Upper lobe of left lung (tissue), 6 donors: ENCODE results near the gene PRKD2. TPM values are rescaled to one million over a fixed set of nuclear protein-coding genes. Genes with fewer than 3 reads are reported as not detected.
A peak's percentile ranks its signal among the peaks of the same experiment; 100 is the strongest.

ENCODE experiments used
- ATAC-seq, 2 donors: fragments of 200-7000 bp; cut with Tn5 transposase; one replicate each; pipeline ENCODE4 v1.9.1; 2022; ENCODE audit warnings: mild to moderate bottlenecking in 2 of 2, moderate library complexity in 2 of 2; ENCODE audit not compliant: low FRiP score in 2 of 2
- DNase-seq, 2 donors: peaks; one replicate each; pipeline ENCODE4 v3.0.0-alpha.2; 2019 to 2020
- H3K27ac ChIP-seq, 4 donors: fragments of 200-600 bp; sonication (generic); one replicate each; pipeline ENCODE4 v1.5.1; 2016 to 2019
- H3K27me3 ChIP-seq, 4 donors: fragments of 200-600 bp; sonication (generic); one replicate each; pipeline ENCODE4 v1.5.1; 2017 to 2019
- H3K36me3 ChIP-seq, 4 donors: fragments of 200-600 bp; sonication (generic); one replicate each; pipeline ENCODE4 v1.5.1; 2016 to 2019
- H3K4me1 ChIP-seq, 4 donors: fragments of 200-600 bp; sonication (generic); one replicate each; pipeline ENCODE4 v1.5.1; 2018 to 2019
- H3K4me3 ChIP-seq, 4 donors: fragments of 200-600 bp; sonication (generic); one replicate each; pipeline ENCODE4 v1.5.1; 2017 to 2019; ENCODE audit warnings: mild to moderate bottlenecking in 2 of 4, moderate library complexity in 1 of 4
- H3K9me3 ChIP-seq, 4 donors: fragments of 200-600 bp; sonication (generic); one replicate each; pipeline ENCODE4 v1.5.1; 2018 to 2019
- EP300 ChIP-seq, 4 donors: sonication (generic); formaldehyde crosslinking; IDR thresholded peaks; one replicate each; pipeline ENCODE4 v1.5.1; 2017; ENCODE audit warnings: antibody characterized with exemption in 4 of 4, control low read depth in 2 of 4
- POLR2A ChIP-seq, 4 donors: fragments of 450-650 bp; IDR thresholded peaks; one replicate each; pipeline ENCODE4 v1.5.1; 2016 to 2017; ENCODE audit warnings: antibody characterized with exemption in 4 of 4, mild to moderate bottlenecking in 2 of 4
- POLR2AphosphoS5 ChIP-seq, 2 donors: sonication (generic); formaldehyde crosslinking; IDR thresholded peaks; one replicate each; pipeline ENCODE4 v1.5.1; 2017; ENCODE audit warnings: antibody characterized with exemption in 2 of 2
- WGBS, 2 donors: methylation state at CpG; one replicate each; pipeline ENCODE4 v1.1.5; 2017 to 2018; 5-methylcytosine and 5-hydroxymethylcytosine counted together
- total RNA-seq, 6 donors: library from RNA; depleted of rRNA in 4 of 6; stranded (reverse); fragments of >200 nt in 4 of 6; gene quantifications; one replicate each; pipeline versions ENCODE4 v1.1.0 to v1.2.1, GENCODE V29; 2016 to 2021
- TF ChIP-seq, protein P1 (sequence below), 6 experiments: fragments of 450-650 bp in 4 of 6; fragments of 200-600 bp in 2 of 6; sonication (generic) in 2 of 6; IDR thresholded peaks; one replicate each; pipeline ENCODE4 v1.5.1; 2016 to 2019; ENCODE audit warnings: antibody characterized with exemption in 6 of 6
- donor health status: DM: no; HTN: no; CAD: no; lungs with moderate emphysema.
- donor health status: DM: no; HTN: yes; CAD: no; lungs with severe emphysema.

PRKD2 gene
- total RNA-seq, 6 donors from 2014 or later, result 25.2 to 65.4 (median 50.3) TPM

DNA sequence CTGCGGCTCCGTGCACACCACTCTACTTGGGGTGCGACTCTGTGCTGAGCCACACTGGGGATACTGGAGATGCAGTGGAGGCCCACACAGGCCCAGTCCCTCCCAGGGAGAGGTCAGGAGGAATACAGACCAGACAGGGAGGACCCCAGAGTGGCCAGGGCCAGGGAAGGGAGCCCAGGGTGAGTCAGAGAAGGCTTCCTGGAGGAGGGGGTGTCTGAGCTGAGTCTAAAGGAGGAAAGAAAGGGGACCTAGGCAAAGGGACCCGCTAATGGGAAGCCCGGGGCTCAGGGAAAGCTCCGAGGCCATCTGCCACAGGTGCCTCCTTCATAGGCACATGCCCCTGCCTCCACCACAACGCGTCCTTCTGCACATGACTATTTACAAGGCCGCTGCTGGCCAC is 13.3 kb upstream of the PRKD2 start:
- Histone ChIP-seq H3K27me3 (no peaks in the 10 kb centered on the region), H3K27ac (no peak overlapping the region), H3K36me3 (peaks cover 37 to 98% (median 80%) of the 10 kb centered on the region in 4 donors), H3K4me3 (no peak overlapping the region), H3K9me3 (no peaks in the 10 kb centered on the region), H3K4me1 (peaks cover 40 to 60% (median 44%) of the 10 kb centered on the region in 4 donors)
- WGBS, 2 donors, result 97 to 98% methylated on average over 6 to 9 of the region's 9 CpGs
- ATAC-seq (no peak), DNase-seq (no peak)
- TF ChIP-seq POLR2AphosphoS5 (IDR thresholded peaks at IDR 0.05) (no peak), POLR2A (IDR thresholded peaks at IDR 0.05) (no peak), EP300 (IDR thresholded peaks at IDR 0.05) (no peak)
- TF ChIP-seq, protein P1, sequence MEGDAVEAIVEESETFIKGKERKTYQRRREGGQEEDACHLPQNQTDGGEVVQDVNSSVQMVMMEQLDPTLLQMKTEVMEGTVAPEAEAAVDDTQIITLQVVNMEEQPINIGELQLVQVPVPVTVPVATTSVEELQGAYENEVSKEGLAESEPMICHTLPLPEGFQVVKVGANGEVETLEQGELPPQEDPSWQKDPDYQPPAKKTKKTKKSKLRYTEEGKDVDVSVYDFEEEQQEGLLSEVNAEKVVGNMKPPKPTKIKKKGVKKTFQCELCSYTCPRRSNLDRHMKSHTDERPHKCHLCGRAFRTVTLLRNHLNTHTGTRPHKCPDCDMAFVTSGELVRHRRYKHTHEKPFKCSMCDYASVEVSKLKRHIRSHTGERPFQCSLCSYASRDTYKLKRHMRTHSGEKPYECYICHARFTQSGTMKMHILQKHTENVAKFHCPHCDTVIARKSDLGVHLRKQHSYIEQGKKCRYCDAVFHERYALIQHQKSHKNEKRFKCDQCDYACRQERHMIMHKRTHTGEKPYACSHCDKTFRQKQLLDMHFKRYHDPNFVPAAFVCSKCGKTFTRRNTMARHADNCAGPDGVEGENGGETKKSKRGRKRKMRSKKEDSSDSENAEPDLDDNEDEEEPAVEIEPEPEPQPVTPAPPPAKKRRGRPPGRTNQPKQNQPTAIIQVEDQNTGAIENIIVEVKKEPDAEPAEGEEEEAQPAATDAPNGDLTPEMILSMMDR (IDR thresholded peaks at IDR 0.05), result no peak

GRCh38 chr19:46729696-46730095 is 12.8 kb upstream of the PRKD2 start:
- Histone ChIP-seq H3K4me3 (no peak overlapping the region), H3K36me3 (peaks cover 42 to 98% (median 81%) of the 10 kb centered on the region in 4 donors), H3K27ac (no peak overlapping the region), H3K4me1 (peaks cover 40 to 56% (median 44%) of the 10 kb centered on the region in 4 donors), H3K27me3 (no peaks in the 10 kb centered on the region), H3K9me3 (no peaks in the 10 kb centered on the region)
- ATAC-seq (no peak), DNase-seq (no peak)
- TF ChIP-seq, protein P1 (IDR thresholded peaks at IDR 0.05), result no peak
- TF ChIP-seq POLR2AphosphoS5 (IDR thresholded peaks at IDR 0.05) (no peak), EP300 (IDR thresholded peaks at IDR 0.05) (no peak), POLR2A (IDR thresholded peaks at IDR 0.05) (no peak)
- WGBS, 2 donors, result 94 to 100% methylated on average over 1 to 6 of the region's 7 CpGs

- Histone ChIP-seq H3K36me3 (peaks cover 46 to 100% (median 83%) of the 10 kb centered on the region in 4 donors), H3K9me3 (no peaks in the 10 kb centered on the region), H3K27ac (peak overlapping the region in 3 of 4 donors; percentile 23 to 69 (median 46)), H3K4me1 (peaks cover 40 to 55% (median 44%) of the 10 kb centered on the region in 4 donors), H3K27me3 (no peaks in the 10 kb centered on the region), H3K4me3 (no peak overlapping the region)
- ATAC-seq, result peak; percentile 72 to 73
- no peak for TF ChIP-seq POLR2AphosphoS5 (IDR thresholded peaks at IDR 0.05)
- TF ChIP-seq, protein P1 (IDR thresholded peaks at IDR 0.05), result peak; percentile 91 to 95 (median 94)
- DNase-seq, result peak; percentile 81 to 94
- 42 to 66% methylated on average over 8 to 20 of the region's 20 CpGs for WGBS, 2 donors
Observed at GRCh38 chr19:46728693-46729339, 11.9 kb upstream of the PRKD2 start.

- no peaks in the 10 kb centered on the region for H3K9me3 ChIP-seq
- DNase-seq (no peak), ATAC-seq (peak in 1 of 2 donors; percentile 6)
- WGBS, 2 donors, result 62% methylated on average over 12 of the region's 14 CpGs; no CpG with 5 or more reads in 1 of the 2 donors
- peaks cover 46 to 100% (median 83%) of the 10 kb centered on the region in 4 donors for H3K36me3 ChIP-seq
- no peaks in the 10 kb centered on the region for H3K27me3 ChIP-seq
- H3K4me1 ChIP-seq, result peaks cover 40 to 60% (median 44%) of the 10 kb centered on the region in 4 donors
- H3K27ac ChIP-seq, result peak overlapping the region in 3 of 4 donors; percentile 23 to 69 (median 46)
- H3K4me3 ChIP-seq, result no peak overlapping the region
- TF ChIP-seq POLR2A (IDR thresholded peaks at IDR 0.05), result no peak
- TF ChIP-seq, protein P1 (IDR thresholded peaks at IDR 0.05), result no peak
- peak in 1 of 2 donors; percentile 12 for TF ChIP-seq POLR2AphosphoS5 (IDR thresholded peaks at IDR 0.05)
Observed at GRCh38 chr19:46728208-46728607, 11.3 kb upstream of the PRKD2 start.
